Dendritic cell treated with granulocyte-macrophage colony-stimulating factor and Interleukin-4, amounts not matched to agents 40 ng/mL and 50 ng/mL, for 4 days (primary cell): ENCODE results near the gene IQGAP2.

Experiments
- H3K27ac Mint-ChIP-seq: one replicate; pipeline ENCODE4 v1.8.0; 2022; ENCODE audit warnings: mild to moderate bottlenecking, mixed read lengths
- H3K27me3 Mint-ChIP-seq: one replicate; pipeline ENCODE4 v1.8.0; 2022; ENCODE audit warnings: mild to moderate bottlenecking, mixed read lengths
- H3K36me3 Mint-ChIP-seq: one replicate; pipeline ENCODE4 v1.8.0; 2022; ENCODE audit warnings: low read depth, mixed read lengths
- H3K4me1 Mint-ChIP-seq: one replicate; pipeline ENCODE4 v1.8.0; 2022; ENCODE audit warnings: low read depth, mixed read lengths
- H3K4me3 Mint-ChIP-seq: one replicate; pipeline ENCODE4 v1.8.0; 2022; ENCODE audit warnings: mild to moderate bottlenecking, moderate library complexity, mixed read lengths
- H3K9me3 Mint-ChIP-seq: one replicate; pipeline ENCODE4 v1.8.0; 2022; ENCODE audit warnings: mixed read lengths
- intact Hi-C: fragments of 100-400 bp; cut with micrococcal nuclease; formaldehyde crosslinking; loops from one replicate; pipeline ENCODE4 v1.15.0; 2022

IQGAP2 gene

DNA sequence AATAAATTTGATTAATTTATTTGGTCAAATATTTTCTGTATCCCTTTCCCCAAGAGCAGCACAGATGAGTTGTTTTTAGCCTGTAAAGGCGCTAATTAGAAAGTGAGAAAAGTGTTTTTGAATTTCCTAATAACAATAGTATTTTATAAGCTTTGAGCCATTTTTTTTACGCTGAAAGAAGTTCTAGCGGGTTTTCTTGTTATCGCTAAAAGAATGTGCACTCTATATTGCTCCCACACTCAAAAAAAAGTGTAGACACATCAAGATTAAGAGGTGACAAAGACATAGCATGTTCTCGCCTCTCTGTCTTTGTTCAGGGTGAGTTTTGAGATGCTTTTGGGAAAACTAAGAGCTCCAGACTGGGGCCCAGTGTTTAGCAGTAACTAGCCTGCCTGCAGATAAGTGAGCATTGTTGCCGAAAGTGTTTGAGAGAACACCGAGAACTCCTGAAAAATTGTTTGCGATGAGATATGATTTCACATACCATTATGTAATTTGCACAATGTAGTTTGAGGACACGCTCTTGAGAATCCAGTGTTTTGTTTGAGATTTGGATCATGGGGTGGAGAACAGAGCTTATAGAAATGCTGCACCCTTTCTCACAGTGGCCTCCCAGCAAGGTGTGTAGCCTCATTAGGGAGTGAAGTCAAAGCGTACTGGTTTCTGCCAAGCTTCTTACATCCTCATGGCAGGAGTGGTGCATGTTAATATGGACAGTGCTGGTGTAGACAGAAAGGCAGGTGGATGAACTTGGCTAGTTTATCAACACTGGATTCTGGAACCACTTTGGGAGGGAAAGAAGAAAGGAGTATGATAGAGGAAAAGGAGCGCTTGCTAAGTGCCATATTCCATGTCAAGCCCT, 314.4 kb downstream of the IQGAP2 start:
- Mint-ChIP-seq H3K4me1 (peaks cover 31% of the 10 kb centered on the region), H3K27me3 (peaks cover 61% of the 10 kb centered on the region), H3K27ac (no peak overlapping the region), H3K9me3 (no peaks in the 10 kb centered on the region), H3K4me3 (no peak overlapping the region), H3K36me3 (peaks cover 6% of the 10 kb centered on the region)
- intact Hi-C loops = loop anchor here (5.0 kb wide), 1 partner anchor 55 kb away; no protein-coding TSS in a partner anchor

DNA sequence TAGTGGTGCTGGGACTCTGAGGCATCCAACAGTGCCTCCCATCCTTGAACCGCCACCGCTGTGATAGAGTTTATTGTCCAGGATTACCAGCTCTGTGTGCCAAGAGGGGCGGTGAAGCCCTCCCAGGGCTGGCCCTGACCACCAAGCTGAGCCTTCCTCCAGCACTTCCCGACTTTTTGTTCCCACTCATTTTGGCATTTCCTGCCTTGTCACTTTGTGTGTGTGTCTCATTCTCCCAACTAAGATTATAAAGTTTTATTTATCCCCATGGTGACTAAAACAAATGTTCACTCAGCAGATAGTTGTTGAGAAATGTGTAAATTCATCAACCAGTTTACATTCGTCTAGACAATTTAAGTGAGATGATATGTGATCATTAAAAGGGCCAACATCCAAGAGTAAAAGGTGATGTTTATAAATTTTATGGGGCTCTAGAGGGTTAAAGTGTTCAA, 315.3 kb downstream of the IQGAP2 start:
- peaks cover 54% of the 10 kb centered on the region for H3K27me3 Mint-ChIP-seq
- intact Hi-C loops = loop anchor here (5.0 kb wide), 1 partner anchor 54 kb away; no protein-coding TSS in a partner anchor
- peaks cover 6% of the 10 kb centered on the region for H3K36me3 Mint-ChIP-seq
- no peak overlapping the region for H3K4me3 Mint-ChIP-seq
- no peaks in the 10 kb centered on the region for H3K9me3 Mint-ChIP-seq
- peaks cover 31% of the 10 kb centered on the region for H3K4me1 Mint-ChIP-seq
- H3K27ac Mint-ChIP-seq = no peak overlapping the region

DNA sequence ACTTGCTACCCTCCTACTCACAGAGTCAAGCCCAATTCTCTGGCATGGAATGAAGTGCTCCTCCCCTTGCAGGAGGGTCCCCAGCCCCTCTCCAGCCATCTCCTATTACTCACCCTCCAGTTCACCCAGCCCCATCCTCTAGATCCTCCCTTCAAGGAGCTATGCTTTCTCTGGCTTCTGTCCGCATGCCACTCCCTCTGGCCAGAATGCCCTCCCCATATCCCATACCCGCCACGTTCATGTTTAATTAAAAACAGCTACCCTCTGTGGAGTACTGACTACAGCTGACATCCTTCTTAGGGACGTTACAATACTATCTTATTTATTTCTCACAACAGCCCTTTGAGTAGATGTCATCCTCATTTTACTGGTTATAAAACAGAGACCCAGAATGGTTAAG, 315.8 kb downstream of the IQGAP2 start:
- H3K27ac Mint-ChIP-seq = no peak overlapping the region
- peaks cover 6% of the 10 kb centered on the region for H3K36me3 Mint-ChIP-seq
- intact Hi-C loops = loop anchor here (5.0 kb wide), 1 partner anchor 53 kb away; no protein-coding TSS in a partner anchor
- H3K27me3 Mint-ChIP-seq = peaks cover 49% of the 10 kb centered on the region
- H3K9me3 Mint-ChIP-seq = no peaks in the 10 kb centered on the region
- no peak overlapping the region for H3K4me3 Mint-ChIP-seq
- H3K4me1 Mint-ChIP-seq = peaks cover 31% of the 10 kb centered on the region

DNA sequence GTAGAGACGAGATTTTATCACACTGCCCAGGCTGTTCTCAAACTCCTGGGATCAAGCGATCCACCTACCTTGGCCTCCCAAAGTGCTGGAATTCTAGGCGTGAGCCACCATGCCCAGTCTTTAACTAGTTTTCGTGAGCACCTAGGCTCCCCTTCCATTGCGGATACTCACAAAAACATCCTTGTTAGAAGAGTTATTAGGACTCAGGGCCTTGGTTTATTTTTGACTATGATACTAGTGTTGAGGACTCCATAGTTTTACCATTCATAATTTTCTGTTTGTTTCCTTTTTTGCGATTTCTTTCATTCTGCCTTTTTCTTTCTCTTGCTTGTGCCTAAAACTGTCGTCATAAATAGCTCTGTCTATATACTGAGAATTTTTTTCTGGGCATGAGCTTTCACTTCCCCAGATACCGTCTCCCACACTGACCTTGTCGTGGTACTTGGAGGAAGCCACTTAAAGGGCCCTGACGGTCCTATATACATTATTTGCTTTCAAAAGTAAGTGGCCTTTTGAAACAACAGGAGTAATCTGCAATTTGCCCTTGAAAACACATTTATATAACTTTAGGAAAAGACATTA, 318.0 kb downstream of the IQGAP2 start:
- peaks cover 17% of the 10 kb centered on the region for H3K4me1 Mint-ChIP-seq
- intact Hi-C loops = no loop called here
- H3K36me3 Mint-ChIP-seq = peaks cover 2% of the 10 kb centered on the region
- H3K27me3 Mint-ChIP-seq = peaks cover 30% of the 10 kb centered on the region
- no peaks in the 10 kb centered on the region for H3K9me3 Mint-ChIP-seq
- peak overlapping the region; percentile 1 for H3K4me3 Mint-ChIP-seq
- H3K27ac Mint-ChIP-seq = no peak overlapping the region

- intact Hi-C loops = no loop called here
- H3K9me3 Mint-ChIP-seq = no peaks in the 10 kb centered on the region
- H3K36me3 Mint-ChIP-seq = no peaks in the 10 kb centered on the region
- peaks cover 8% of the 10 kb centered on the region for H3K27me3 Mint-ChIP-seq
- no peak overlapping the region for H3K27ac Mint-ChIP-seq
- H3K4me3 Mint-ChIP-seq = no peak overlapping the region
- peaks cover 9% of the 10 kb centered on the region for H3K4me1 Mint-ChIP-seq
Measured at GRCh38 chr5:76723266-76723665, 320.2 kb downstream of the IQGAP2 start.

GRCh38 chr5:76723906-76724305, 320.8 kb downstream of the IQGAP2 start:
- Mint-ChIP-seq H3K36me3 (no peaks in the 10 kb centered on the region), H3K9me3 (peaks cover under 1% of the 10 kb centered on the region), H3K4me1 (peaks cover 9% of the 10 kb centered on the region), H3K27me3 (peaks cover 1% of the 10 kb centered on the region), H3K4me3 (no peak overlapping the region), H3K27ac (no peak overlapping the region)
- intact Hi-C loops = no loop called here

DNA sequence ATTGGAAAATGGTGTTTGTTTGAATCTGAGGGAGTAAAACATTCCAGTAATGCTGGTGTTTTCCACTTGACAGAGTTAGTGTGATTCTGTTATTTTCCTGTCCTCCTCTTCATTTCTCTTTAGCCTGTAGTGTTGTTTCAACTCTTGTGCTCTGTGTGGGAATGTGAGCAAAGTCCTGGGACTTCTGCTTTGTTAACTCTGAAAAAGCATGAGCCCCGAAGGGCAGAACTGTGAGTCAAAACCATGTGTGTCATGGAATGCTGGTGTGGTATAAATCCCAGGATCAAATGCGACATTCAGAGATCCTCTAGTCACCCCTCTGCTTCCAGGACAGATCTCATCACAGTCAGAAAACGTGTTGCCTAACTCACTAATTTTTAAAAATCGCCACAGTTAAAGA, 321.8 kb downstream of the IQGAP2 start:
- intact Hi-C loops = no loop called here
- no peak overlapping the region for H3K4me3 Mint-ChIP-seq

DNA sequence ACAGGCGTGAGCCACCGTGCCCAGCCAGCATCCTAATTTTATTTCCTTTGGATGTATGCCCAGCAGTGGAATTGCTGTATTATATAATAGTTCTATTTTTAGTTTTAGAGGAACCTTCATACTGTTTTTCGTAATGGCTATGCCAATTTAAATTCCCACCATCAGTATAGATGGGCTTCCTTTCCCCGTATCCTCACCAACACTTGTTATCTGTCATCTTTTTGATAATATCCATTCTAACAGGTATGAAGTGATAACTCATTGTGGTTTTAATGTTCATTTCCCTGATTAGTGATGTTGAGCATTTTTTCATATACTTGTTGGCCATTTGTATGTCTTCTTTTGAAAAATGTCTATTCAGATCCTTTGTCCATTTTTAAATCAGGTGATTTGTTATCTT, 325.9 kb downstream of the IQGAP2 start:
- no peaks in the 10 kb centered on the region for H3K4me1 Mint-ChIP-seq
- H3K27me3 Mint-ChIP-seq = no peaks in the 10 kb centered on the region
- intact Hi-C loops = no loop called here
- H3K9me3 Mint-ChIP-seq = peaks cover 23% of the 10 kb centered on the region
- no peak overlapping the region for H3K27ac Mint-ChIP-seq
- H3K4me3 Mint-ChIP-seq = no peak overlapping the region
- H3K36me3 Mint-ChIP-seq = no peaks in the 10 kb centered on the region

More for the DNA sequence above, 321.8 kb downstream of the IQGAP2 start:
- no peaks in the 10 kb centered on the region for H3K36me3 Mint-ChIP-seq
- no peaks in the 10 kb centered on the region for H3K27me3 Mint-ChIP-seq
- peaks cover 11% of the 10 kb centered on the region for H3K9me3 Mint-ChIP-seq
- peaks cover 9% of the 10 kb centered on the region for H3K4me1 Mint-ChIP-seq
- no peak overlapping the region for H3K27ac Mint-ChIP-seq

DNA sequence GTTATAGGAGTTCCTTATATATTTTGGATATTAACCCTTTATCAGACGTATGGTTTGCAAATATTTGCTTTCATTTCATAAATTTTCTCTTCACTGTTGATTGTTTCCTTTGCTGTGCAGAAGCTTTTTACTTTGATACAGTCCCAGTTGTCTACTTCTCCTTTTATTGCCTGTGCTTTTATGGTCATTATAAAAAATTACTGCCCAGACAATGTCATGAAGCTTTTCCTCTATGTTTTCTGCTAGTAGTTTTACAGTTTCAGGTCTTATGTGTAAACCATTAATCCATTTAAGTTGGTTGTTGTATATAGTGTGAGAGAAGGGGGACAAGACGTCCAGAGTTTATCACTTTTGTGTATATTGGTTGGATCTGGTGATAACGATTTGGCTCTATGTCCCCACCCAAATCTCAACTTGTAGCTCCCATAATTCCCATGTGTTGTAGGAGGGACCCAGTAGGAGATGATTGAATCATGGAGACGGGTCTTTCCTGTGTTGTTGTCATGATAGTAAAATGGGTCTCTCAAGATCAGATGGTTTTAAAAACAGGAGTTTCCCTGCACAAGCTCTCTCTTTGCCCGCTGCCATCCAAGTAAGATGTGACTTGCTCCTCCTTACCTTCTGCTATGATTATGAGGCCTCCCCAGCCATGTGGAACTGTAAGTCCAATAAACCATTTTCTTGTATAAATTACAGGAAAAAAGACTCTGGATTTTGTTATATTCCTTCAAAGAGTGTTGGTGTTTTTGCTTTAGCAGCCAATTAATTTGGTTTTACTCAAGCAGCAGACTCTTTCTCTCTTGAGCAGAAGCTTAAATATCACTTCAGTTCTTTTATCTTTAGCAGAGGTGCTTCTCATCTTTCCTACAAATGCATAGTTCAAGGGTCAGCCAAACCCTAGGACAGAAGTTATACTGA, 326.5 kb downstream of the IQGAP2 start:
- H3K27me3 Mint-ChIP-seq = no peaks in the 10 kb centered on the region
- H3K27ac Mint-ChIP-seq = no peak overlapping the region
- intact Hi-C loops = no loop called here
- H3K4me1 Mint-ChIP-seq = no peaks in the 10 kb centered on the region
- peaks cover 23% of the 10 kb centered on the region for H3K9me3 Mint-ChIP-seq
- H3K4me3 Mint-ChIP-seq = no peak overlapping the region
- H3K36me3 Mint-ChIP-seq = no peaks in the 10 kb centered on the region

GRCh38 chr5:76732405-76733048, 329.4 kb downstream of the IQGAP2 start:
- H3K27ac Mint-ChIP-seq = no peak overlapping the region
- intact Hi-C loops = no loop called here
- no peaks in the 10 kb centered on the region for H3K4me1 Mint-ChIP-seq
- peaks cover 23% of the 10 kb centered on the region for H3K9me3 Mint-ChIP-seq
- no peak overlapping the region for H3K4me3 Mint-ChIP-seq
- no peaks in the 10 kb centered on the region for H3K36me3 Mint-ChIP-seq
- no peaks in the 10 kb centered on the region for H3K27me3 Mint-ChIP-seq

- intact Hi-C loops = no loop called here
- H3K4me1 Mint-ChIP-seq = no peaks in the 10 kb centered on the region
- peaks cover 23% of the 10 kb centered on the region for H3K9me3 Mint-ChIP-seq
- H3K27ac Mint-ChIP-seq = no peak overlapping the region
- no peak overlapping the region for H3K4me3 Mint-ChIP-seq
- no peaks in the 10 kb centered on the region for H3K36me3 Mint-ChIP-seq
- no peaks in the 10 kb centered on the region for H3K27me3 Mint-ChIP-seq
Measured at GRCh38 chr5:76733049-76733417, 329.9 kb downstream of the IQGAP2 start.

- Mint-ChIP-seq H3K27ac (no peak overlapping the region), H3K9me3 (peaks cover 2% of the 10 kb centered on the region), H3K36me3 (no peaks in the 10 kb centered on the region), H3K4me3 (no peak overlapping the region), H3K27me3 (peaks cover 4% of the 10 kb centered on the region), H3K4me1 (peaks cover 9% of the 10 kb centered on the region)
- intact Hi-C loops = no loop called here
Measured at GRCh38 chr5:76735762-76736545, 332.9 kb downstream of the IQGAP2 start.
